Measurements from ENCODE around the gene DMBX1.

The DMBX1 gene

GRCh38 chr1:46529031-46529630 lies 39.5 kb downstream of the DMBX1 start:
- Mint-ChIP-seq H3K4me3 (no peak overlapping the region), H3K4me1 (ENCODE audit: low read depth) (peaks cover 4% of the 10 kb centered on the region), H3K27me3 (peaks cover 29% of the 10 kb centered on the region), H3K36me3 (no peaks in the 10 kb centered on the region), H3K9me3 (ENCODE audit: low read depth) (no peaks in the 10 kb centered on the region), H3K27ac (no peak overlapping the region)

- Mint-ChIP-seq H3K36me3 (no peaks in the 10 kb centered on the region), H3K9me3 (ENCODE audit: low read depth) (no peaks in the 10 kb centered on the region), H3K27me3 (peaks cover 27% of the 10 kb centered on the region), H3K4me3 (no peak overlapping the region), H3K27ac (no peak overlapping the region), H3K4me1 (ENCODE audit: low read depth) (peaks cover 4% of the 10 kb centered on the region)
Measured at GRCh38 chr1:46530311-46530710, 40.7 kb downstream of the DMBX1 start.

- peaks cover 23% of the 10 kb centered on the region for H3K27me3 Mint-ChIP-seq
- no peak overlapping the region for H3K27ac Mint-ChIP-seq
- H3K4me1 Mint-ChIP-seq (ENCODE audit: low read depth) = peaks cover 4% of the 10 kb centered on the region
- no peak overlapping the region for H3K4me3 Mint-ChIP-seq
- H3K9me3 Mint-ChIP-seq (ENCODE audit: low read depth) = no peaks in the 10 kb centered on the region
- no peaks in the 10 kb centered on the region for H3K36me3 Mint-ChIP-seq
Measured at GRCh38 chr1:46530791-46531409, 41.3 kb downstream of the DMBX1 start.

- no peaks in the 10 kb centered on the region for H3K36me3 Mint-ChIP-seq
- peaks cover 21% of the 10 kb centered on the region for H3K27me3 Mint-ChIP-seq
- H3K27ac Mint-ChIP-seq = no peak overlapping the region
- H3K9me3 Mint-ChIP-seq (ENCODE audit: low read depth) = no peaks in the 10 kb centered on the region
- H3K4me3 Mint-ChIP-seq = peak overlapping the region; percentile 38
- H3K4me1 Mint-ChIP-seq (ENCODE audit: low read depth) = peaks cover 4% of the 10 kb centered on the region
Measured at GRCh38 chr1:46532095-46532494, 42.5 kb downstream of the DMBX1 start.

GRCh38 chr1:46532498-46533178 lies 43.0 kb downstream of the DMBX1 start:
- Mint-ChIP-seq H3K9me3 (ENCODE audit: low read depth) (no peaks in the 10 kb centered on the region), H3K27me3 (peaks cover 18% of the 10 kb centered on the region), H3K4me3 (peak overlapping the region; percentile 38), H3K4me1 (ENCODE audit: low read depth) (peaks cover 4% of the 10 kb centered on the region), H3K36me3 (no peaks in the 10 kb centered on the region), H3K27ac (no peak overlapping the region)

GRCh38 chr1:46533179-46533864 lies 43.7 kb downstream of the DMBX1 start:
- Mint-ChIP-seq H3K27me3 (peaks cover 13% of the 10 kb centered on the region), H3K27ac (no peak overlapping the region), H3K4me1 (ENCODE audit: low read depth) (peaks cover 4% of the 10 kb centered on the region), H3K9me3 (ENCODE audit: low read depth) (no peaks in the 10 kb centered on the region), H3K4me3 (peak overlapping the region; percentile 90), H3K36me3 (no peaks in the 10 kb centered on the region)

GRCh38 chr1:46535063-46535462 lies 45.4 kb downstream of the DMBX1 start:
- no peaks in the 10 kb centered on the region for H3K9me3 Mint-ChIP-seq (ENCODE audit: low read depth)
- H3K27ac Mint-ChIP-seq = no peak overlapping the region
- H3K27me3 Mint-ChIP-seq = peaks cover 6% of the 10 kb centered on the region
- no peak overlapping the region for H3K4me3 Mint-ChIP-seq
- H3K36me3 Mint-ChIP-seq = no peaks in the 10 kb centered on the region
- peaks cover 4% of the 10 kb centered on the region for H3K4me1 Mint-ChIP-seq (ENCODE audit: low read depth)

GRCh38 chr1:46536527-46536926 lies 46.9 kb downstream of the DMBX1 start:
- Mint-ChIP-seq H3K4me3 (no peak overlapping the region), H3K27ac (no peak overlapping the region), H3K36me3 (no peaks in the 10 kb centered on the region), H3K9me3 (ENCODE audit: low read depth) (no peaks in the 10 kb centered on the region), H3K4me1 (ENCODE audit: low read depth) (peaks cover 4% of the 10 kb centered on the region), H3K27me3 (peaks cover 9% of the 10 kb centered on the region)

GRCh38 chr1:46537651-46538050 lies 48.0 kb downstream of the DMBX1 start:
- peaks cover 4% of the 10 kb centered on the region for H3K4me1 Mint-ChIP-seq (ENCODE audit: low read depth)
- H3K27me3 Mint-ChIP-seq = peaks cover 13% of the 10 kb centered on the region
- no peaks in the 10 kb centered on the region for H3K9me3 Mint-ChIP-seq (ENCODE audit: low read depth)
- no peak overlapping the region for H3K4me3 Mint-ChIP-seq
- H3K27ac Mint-ChIP-seq = no peak overlapping the region
- H3K36me3 Mint-ChIP-seq = no peaks in the 10 kb centered on the region

GRCh38 chr1:46538147-46538546 lies 48.5 kb downstream of the DMBX1 start:
- peaks cover 4% of the 10 kb centered on the region for H3K4me1 Mint-ChIP-seq (ENCODE audit: low read depth)
- H3K27ac Mint-ChIP-seq = no peak overlapping the region
- no peaks in the 10 kb centered on the region for H3K36me3 Mint-ChIP-seq
- peaks cover 16% of the 10 kb centered on the region for H3K27me3 Mint-ChIP-seq
- no peaks in the 10 kb centered on the region for H3K9me3 Mint-ChIP-seq (ENCODE audit: low read depth)
- no peak overlapping the region for H3K4me3 Mint-ChIP-seq
